ENCODE measurements around the gene ITGB3. TPM values are rescaled to one million over a fixed set of nuclear protein-coding genes. Genes with fewer than 3 reads are reported as not detected.

Gene ITGB3
- total and polyA plus RNA-seq, 2 of the 8 experiments (the other 6 are each of a cell fraction or from before 2014, with no cell fraction given): 0.08 to 0.09 TPM

- Histone ChIP-seq H2BK20ac (ENCODE audit: low read length) (no peak overlapping the region), H2BK120ac (replicated peaks; ENCODE audit: low read depth, low read length) (no peak overlapping the region), H4K20me1 (replicated peaks in 1 of 2; ENCODE audit: control insufficient read depth in 1 of 2, insufficient read depth in 2 of 2, low read length in 2 of 2) (no peaks in the 10 kb centered on the region), H3K23ac (ENCODE audit: insufficient read length) (no peak overlapping the region), H3K79me1 (ENCODE audit: low read depth, low read length) (no peaks in the 10 kb centered on the region), H3K9me3 (ENCODE audit: insufficient read depth in 2 of 2, low read depth in 1 of 2, low read length in 1 of 2) (peaks cover 0 to 10% of the 10 kb centered on the region in 2 experiments; a peak in 2 of 4 replicates), H3K23me2 (ENCODE audit: low read depth, low read length) (no peaks in the 10 kb centered on the region), H2AK5ac (ENCODE audit: low read depth, low read length) (no peak overlapping the region), H3K18ac (ENCODE audit: extremely low read depth, low read length) (no peak overlapping the region), H3K4ac (replicated peaks; ENCODE audit: insufficient read length, low read depth, low read length) (no peak overlapping the region), H4K5ac (ENCODE audit: insufficient read length, low read depth, low read length) (no peak overlapping the region), H3K56ac (replicated peaks; ENCODE audit: insufficient read length, low read depth, low read length) (no peak overlapping the region), H4K91ac (replicated peaks; ENCODE audit: insufficient read length, low read length) (no peak overlapping the region), H3K36me3 (ENCODE audit: control insufficient read depth in 2 of 4, insufficient read depth in 4 of 4, low read length in 3 of 4) (no peaks in the 10 kb centered on the region), H3K27ac (ENCODE audit: low read depth, low read length) (no peak overlapping the region), H3K4me3 (ENCODE audit: extremely low read depth in 1 of 4, insufficient read depth in 2 of 4, low read depth in 3 of 4, low read length in 4 of 4) (no peak overlapping the region), H3K14ac (ENCODE audit: insufficient read length) (no peak overlapping the region), H3K9ac (replicated peaks in 1 of 4; ENCODE audit: extremely low read depth in 1 of 4, low read depth in 3 of 4, low read length in 3 of 4) (no peak overlapping the region), H2BK15ac (ENCODE audit: low read length) (no peak overlapping the region), H3K4me2 (ENCODE audit: insufficient read depth in 1 of 2, low read depth in 2 of 2, low read length in 2 of 2) (no peak overlapping the region), H3K79me2 (ENCODE audit: control insufficient read depth in 1 of 2, insufficient read depth in 2 of 2, low read length in 2 of 2) (no peaks in the 10 kb centered on the region), H2BK12ac (ENCODE audit: low read depth, low read length) (no peak overlapping the region), H4K8ac (ENCODE audit: extremely low read depth, insufficient read depth, low read length) (no peak overlapping the region), H2AFZ (ENCODE audit: low read length) (no peak overlapping the region), H2BK5ac (ENCODE audit: low read depth, low read length) (no peak overlapping the region), H3K4me1 (replicated peaks in 1 of 4; ENCODE audit: control insufficient read depth in 3 of 4, insufficient read depth in 4 of 4, low read length in 3 of 4) (peaks cover 0 to 7% (median 4%) of the 10 kb centered on the region in 4 experiments; a peak in 6 of 7 replicates), H3K27me3 (replicated peaks in 1 of 4; ENCODE audit: control insufficient read depth in 3 of 4, extremely low read depth in 1 of 4, insufficient read depth in 3 of 4, low read length in 3 of 4) (no peaks in the 10 kb centered on the region)
- no peak for DNase-seq (ENCODE audit: low read depth in 1 of 2, low spot score in 2 of 2)
- ChIA-PET CTCF (ENCODE audit: partially characterized antibody) (no interaction called here), POLR2A (ENCODE audit: partially characterized antibody) (no interaction called here)
- no peak for FAIRE-seq
- TF ChIP-seq RBBP5 (IDR thresholded peaks at IDR 0.05; ENCODE audit: borderline replicate concordance, low read depth, low read length) (no peak), USF2 (IDR thresholded peaks at IDR 0.05; ENCODE audit: low read length) (no peak), SIRT6 (IDR thresholded peaks at IDR 0.05; ENCODE audit: low read length) (no peak), GTF2F1 (IDR thresholded peaks at IDR 0.05; ENCODE audit: borderline replicate concordance, low read depth, low read length) (no peak), KDM5A (IDR thresholded peaks at IDR 0.05; ENCODE audit: low read length) (no peak), BACH1 (IDR thresholded peaks at IDR 0.05; ENCODE audit: low read length) (no peak), EGR1 (IDR thresholded peaks at IDR 0.05; ENCODE audit: borderline replicate concordance, low read depth, low read length) (no peak), JUN (IDR thresholded peaks at IDR 0.05; ENCODE audit: low read depth, low read length) (no peak)
- TF ChIP-seq, protein P1, sequence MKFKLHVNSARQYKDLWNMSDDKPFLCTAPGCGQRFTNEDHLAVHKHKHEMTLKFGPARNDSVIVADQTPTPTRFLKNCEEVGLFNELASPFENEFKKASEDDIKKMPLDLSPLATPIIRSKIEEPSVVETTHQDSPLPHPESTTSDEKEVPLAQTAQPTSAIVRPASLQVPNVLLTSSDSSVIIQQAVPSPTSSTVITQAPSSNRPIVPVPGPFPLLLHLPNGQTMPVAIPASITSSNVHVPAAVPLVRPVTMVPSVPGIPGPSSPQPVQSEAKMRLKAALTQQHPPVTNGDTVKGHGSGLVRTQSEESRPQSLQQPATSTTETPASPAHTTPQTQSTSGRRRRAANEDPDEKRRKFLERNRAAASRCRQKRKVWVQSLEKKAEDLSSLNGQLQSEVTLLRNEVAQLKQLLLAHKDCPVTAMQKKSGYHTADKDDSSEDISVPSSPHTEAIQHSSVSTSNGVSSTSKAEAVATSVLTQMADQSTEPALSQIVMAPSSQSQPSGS (IDR thresholded peaks at IDR 0.05; ENCODE audit: low read length): no peak
- 84% methylated on average over 3 of the region's 3 CpGs; no CpG with 5 or more reads in 1 of the 2 experiments for WGBS, 2 experiments (ENCODE audit: extremely low coverage in 1 of 2, insufficient coverage in 1 of 2, insufficient read length in 1 of 2, insufficient replicate concordance in 2 of 2, low coverage in 1 of 2, low lambda C conversion rate in 2 of 2, missing lambda C conversion rate in 1 of 2)
Observed at GRCh38 chr17:47223007-47223406, 30.6 kb upstream of the ITGB3 start.
